ENCODE data around the gene ASXL1.

DNA sequence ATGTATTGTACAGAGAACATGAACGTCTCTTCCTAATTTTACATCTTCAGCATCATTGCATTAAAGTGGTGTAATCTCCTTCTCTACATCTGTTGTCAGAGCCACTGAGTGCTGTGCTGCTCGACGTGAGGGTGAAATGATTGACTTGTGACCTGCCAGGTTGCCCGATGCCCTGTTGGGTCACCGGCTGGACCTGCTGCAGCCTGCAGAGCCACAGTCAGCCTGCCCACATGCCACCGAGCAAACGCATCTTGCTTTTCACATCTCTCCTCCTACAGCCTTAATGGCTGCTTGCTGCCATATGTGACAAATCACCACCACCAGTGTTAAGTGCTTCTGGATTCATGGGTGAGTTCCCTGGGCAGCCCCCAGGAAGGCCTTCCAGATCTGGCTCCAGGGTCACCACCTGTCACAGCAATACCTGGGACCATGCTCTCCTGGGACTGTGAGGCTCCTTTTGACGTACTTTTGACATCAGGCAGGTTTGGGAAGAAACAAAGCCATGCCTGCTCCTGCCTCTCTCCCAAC is 80.3 kb downstream of the ASXL1 start:
- TF ChIP-seq POLR2AphosphoS5 (IDR thresholded peaks at IDR 0.05; ENCODE audit: low read depth, low read length) (no peak), SIN3A (IDR thresholded peaks at IDR 0.05; ENCODE audit: borderline replicate concordance, insufficient read depth, low read length) (no peak)
- TF ChIP-seq, protein P1, sequence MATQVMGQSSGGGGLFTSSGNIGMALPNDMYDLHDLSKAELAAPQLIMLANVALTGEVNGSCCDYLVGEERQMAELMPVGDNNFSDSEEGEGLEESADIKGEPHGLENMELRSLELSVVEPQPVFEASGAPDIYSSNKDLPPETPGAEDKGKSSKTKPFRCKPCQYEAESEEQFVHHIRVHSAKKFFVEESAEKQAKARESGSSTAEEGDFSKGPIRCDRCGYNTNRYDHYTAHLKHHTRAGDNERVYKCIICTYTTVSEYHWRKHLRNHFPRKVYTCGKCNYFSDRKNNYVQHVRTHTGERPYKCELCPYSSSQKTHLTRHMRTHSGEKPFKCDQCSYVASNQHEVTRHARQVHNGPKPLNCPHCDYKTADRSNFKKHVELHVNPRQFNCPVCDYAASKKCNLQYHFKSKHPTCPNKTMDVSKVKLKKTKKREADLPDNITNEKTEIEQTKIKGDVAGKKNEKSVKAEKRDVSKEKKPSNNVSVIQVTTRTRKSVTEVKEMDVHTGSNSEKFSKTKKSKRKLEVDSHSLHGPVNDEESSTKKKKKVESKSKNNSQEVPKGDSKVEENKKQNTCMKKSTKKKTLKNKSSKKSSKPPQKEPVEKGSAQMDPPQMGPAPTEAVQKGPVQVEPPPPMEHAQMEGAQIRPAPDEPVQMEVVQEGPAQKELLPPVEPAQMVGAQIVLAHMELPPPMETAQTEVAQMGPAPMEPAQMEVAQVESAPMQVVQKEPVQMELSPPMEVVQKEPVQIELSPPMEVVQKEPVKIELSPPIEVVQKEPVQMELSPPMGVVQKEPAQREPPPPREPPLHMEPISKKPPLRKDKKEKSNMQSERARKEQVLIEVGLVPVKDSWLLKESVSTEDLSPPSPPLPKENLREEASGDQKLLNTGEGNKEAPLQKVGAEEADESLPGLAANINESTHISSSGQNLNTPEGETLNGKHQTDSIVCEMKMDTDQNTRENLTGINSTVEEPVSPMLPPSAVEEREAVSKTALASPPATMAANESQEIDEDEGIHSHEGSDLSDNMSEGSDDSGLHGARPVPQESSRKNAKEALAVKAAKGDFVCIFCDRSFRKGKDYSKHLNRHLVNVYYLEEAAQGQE (IDR thresholded peaks at IDR 0.05; ENCODE audit: insufficient read depth in 1 of 2, low read depth in 2 of 2, low read length in 2 of 2) = no peak

Data from PFSK-1 (cell line).